ENCODE data around the gene APOBEC3F.

Gene APOBEC3F

DNA sequence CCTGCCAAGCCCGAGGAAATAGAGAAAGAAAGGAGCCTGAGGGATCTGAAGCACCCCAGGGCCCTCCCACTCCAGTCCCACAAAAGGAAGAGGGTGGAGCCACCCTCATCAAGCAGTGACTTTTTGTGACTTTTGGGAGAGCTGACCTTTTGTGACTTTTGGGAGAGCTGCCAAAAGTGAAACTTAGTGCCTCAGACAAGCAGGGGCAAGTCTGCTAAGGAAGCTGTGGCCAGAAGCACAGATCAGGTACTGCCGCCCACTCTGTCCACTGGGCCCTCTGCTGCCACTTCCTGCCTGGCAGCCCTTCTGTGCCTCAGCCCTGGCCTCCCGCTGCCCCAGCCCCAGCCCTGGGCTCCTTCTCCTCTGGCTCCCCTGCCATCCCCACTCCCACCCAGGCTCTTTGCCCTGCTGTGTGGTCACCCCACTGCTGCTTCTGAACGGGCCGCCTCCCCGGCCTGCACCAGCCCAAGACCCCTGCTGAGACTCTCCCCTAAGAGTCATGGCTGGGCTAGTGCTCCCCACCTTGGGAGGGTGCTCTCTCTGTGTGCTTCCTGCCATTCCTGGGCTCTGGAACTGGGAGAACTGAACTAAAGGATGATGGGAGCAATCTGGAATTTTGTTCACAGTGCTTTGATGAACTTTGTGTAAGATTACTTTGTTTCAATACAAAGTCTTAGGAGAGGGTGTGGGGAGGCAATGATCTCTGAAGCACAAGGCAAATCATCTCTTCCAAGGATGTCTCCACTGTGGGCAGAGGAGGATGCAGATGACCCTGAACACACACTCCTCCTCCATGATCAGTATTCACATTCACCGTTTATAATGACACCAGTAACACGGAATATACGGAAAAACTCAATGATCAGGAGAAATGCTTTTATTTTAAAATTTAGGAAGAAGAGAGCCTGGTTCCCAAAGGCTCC lies 56.7 kb downstream of the APOBEC3F start, which contains the start of gene APOBEC3H:
Gene APOBEC3H, plus strand, starts transcription at position 147 of the 923 bp plus-strand sequence. CDS start 3,035 bp downstream, outside the sequence.
- Histone ChIP-seq H3K27me3 (ENCODE audit: control insufficient read depth, insufficient read depth, low read length) (no peaks in the 10 kb centered on the region), H3K27ac (ENCODE audit: low read depth, low read length) (0 out of 2 replicates have a peak within 1 kb of the TSS, but pooled peaks have one; percentile 10), H3K9me3 (ENCODE audit: control insufficient read depth, insufficient read depth, low read depth, low read length) (no peaks in the 10 kb centered on the region), H3K9ac (ENCODE audit: low read length) (peak within 1 kb of the TSS; percentile 40), H3K4me1 (ENCODE audit: control insufficient read depth, insufficient read depth, low read length) (peaks cover 40% of the 10 kb centered on the region), H3K4me3 (ENCODE audit: low read depth, low read length) (no peak within 1 kb of the TSS), H3K36me3 (ENCODE audit: control insufficient read depth, insufficient read depth, low read length) (no peaks in the 10 kb centered on the region)

DNA sequence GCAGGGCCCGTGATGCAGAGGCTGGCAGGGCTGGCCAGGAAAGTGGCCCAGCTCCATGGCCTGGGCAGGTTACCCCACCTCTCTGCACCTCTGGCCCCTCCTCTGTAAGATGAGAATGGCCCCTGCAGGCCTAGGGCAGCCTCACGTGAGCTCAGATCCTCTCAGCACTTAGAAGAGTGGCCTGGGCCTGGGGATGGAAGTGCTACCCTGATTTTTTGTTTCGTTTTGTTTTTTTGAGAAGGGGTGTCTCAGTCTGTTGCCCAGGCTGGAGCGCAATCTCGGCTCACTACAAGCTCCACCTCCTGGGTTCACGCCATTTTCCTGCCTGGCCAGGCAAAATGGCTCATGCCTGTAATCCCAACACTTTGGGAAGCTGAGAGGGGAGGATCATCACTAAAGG lies 57.4 kb downstream of the APOBEC3F start:
- Histone ChIP-seq H3K27ac (ENCODE audit: low read depth, low read length) (0 out of 2 replicates have a peak overlapping the region, but pooled peaks have one; percentile 5), H3K9me3 (ENCODE audit: control insufficient read depth, insufficient read depth, low read depth, low read length) (no peaks in the 10 kb centered on the region), H3K4me1 (ENCODE audit: control insufficient read depth, insufficient read depth, low read length) (peaks cover 40% of the 10 kb centered on the region), H3K36me3 (ENCODE audit: control insufficient read depth, insufficient read depth, low read length) (no peaks in the 10 kb centered on the region), H3K4me3 (ENCODE audit: low read depth, low read length) (no peak overlapping the region), H3K9ac (ENCODE audit: low read length) (no peak overlapping the region), H3K27me3 (ENCODE audit: control insufficient read depth, insufficient read depth, low read length) (no peaks in the 10 kb centered on the region)

DNA sequence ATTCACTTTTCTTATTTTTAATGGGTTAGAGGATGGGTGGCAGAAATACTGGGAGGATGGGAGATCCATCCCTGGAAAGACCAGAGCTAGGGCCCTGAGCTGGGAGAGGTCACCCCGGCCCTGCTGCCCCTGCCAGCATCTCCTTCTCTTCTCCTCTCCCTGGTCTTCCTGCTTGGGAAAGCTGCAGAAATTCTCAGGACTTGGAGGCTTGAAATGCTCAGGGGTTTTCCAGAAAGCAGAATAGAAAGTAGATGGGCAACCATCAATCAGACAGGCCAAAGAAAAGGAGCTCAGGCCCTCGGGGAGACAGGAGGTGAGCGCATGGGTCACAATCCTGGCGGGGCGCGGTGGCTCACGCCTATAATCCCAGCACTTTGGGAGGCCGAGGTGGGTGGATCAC lies 57.9 kb downstream of the APOBEC3F start:
- no peaks in the 10 kb centered on the region for H3K9me3 ChIP-seq (ENCODE audit: control insufficient read depth, insufficient read depth, low read depth, low read length)
- no peak overlapping the region for H3K27ac ChIP-seq (ENCODE audit: low read depth, low read length)
- H3K9ac ChIP-seq (ENCODE audit: low read length): no peak overlapping the region
- H3K4me1 ChIP-seq (ENCODE audit: control insufficient read depth, insufficient read depth, low read length): peaks cover 40% of the 10 kb centered on the region
- no peaks in the 10 kb centered on the region for H3K27me3 ChIP-seq (ENCODE audit: control insufficient read depth, insufficient read depth, low read length)
- H3K4me3 ChIP-seq (ENCODE audit: low read depth, low read length): no peak overlapping the region
- H3K36me3 ChIP-seq (ENCODE audit: control insufficient read depth, insufficient read depth, low read length): no peaks in the 10 kb centered on the region

DNA sequence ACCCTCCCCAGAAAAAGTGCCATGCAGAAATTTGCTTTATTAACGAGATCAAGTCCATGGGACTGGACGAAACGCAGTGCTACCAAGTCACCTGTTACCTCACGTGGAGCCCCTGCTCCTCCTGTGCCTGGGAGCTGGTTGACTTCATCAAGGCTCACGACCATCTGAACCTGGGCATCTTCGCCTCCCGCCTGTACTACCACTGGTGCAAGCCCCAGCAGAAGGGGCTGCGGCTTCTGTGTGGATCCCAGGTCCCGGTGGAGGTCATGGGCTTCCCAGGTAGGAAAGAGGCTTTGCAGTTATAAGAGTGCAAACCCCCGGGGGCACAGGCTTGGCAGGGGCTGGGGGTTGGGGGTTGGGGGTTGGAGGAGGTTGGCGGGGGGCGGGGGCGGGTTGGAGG lies 60.6 kb downstream of the APOBEC3F start:
- Histone ChIP-seq H3K9ac (ENCODE audit: low read length) (no peak overlapping the region), H3K27ac (ENCODE audit: low read depth, low read length) (no peak overlapping the region), H3K4me3 (ENCODE audit: low read depth, low read length) (no peak overlapping the region), H3K36me3 (ENCODE audit: control insufficient read depth, insufficient read depth, low read length) (no peaks in the 10 kb centered on the region), H3K9me3 (ENCODE audit: control insufficient read depth, insufficient read depth, low read depth, low read length) (no peaks in the 10 kb centered on the region), H3K4me1 (ENCODE audit: control insufficient read depth, insufficient read depth, low read length) (peaks cover 35% of the 10 kb centered on the region), H3K27me3 (ENCODE audit: control insufficient read depth, insufficient read depth, low read length) (no peaks in the 10 kb centered on the region)

DNA sequence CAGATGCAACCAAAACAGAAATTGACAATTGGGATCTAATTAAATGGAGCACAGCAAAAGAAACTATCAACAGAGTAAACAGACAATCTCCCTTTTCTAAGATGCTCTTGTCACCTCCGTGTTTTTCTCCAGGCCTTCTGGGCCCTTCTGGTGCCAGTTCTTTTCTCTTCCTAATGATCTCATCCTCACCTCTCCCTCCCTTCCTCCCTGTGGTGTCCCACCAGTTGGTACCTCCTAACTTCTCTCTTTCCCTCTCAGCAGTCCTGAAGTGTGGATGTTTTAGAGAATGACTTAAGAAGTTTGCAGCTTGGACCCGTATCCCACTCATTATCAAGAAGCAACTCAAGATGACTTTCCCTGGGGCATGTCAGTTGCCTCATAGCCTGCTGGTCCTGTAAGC lies 62.8 kb downstream of the APOBEC3F start:
- H3K27ac ChIP-seq (ENCODE audit: low read depth, low read length): no peak overlapping the region
- H3K4me1 ChIP-seq (ENCODE audit: control insufficient read depth, insufficient read depth, low read length): peaks cover 16% of the 10 kb centered on the region
- H3K9me3 ChIP-seq (ENCODE audit: control insufficient read depth, insufficient read depth, low read depth, low read length): no peaks in the 10 kb centered on the region
- H3K9ac ChIP-seq (ENCODE audit: low read length): no peak overlapping the region
- no peaks in the 10 kb centered on the region for H3K27me3 ChIP-seq (ENCODE audit: control insufficient read depth, insufficient read depth, low read length)
- no peak overlapping the region for H3K4me3 ChIP-seq (ENCODE audit: low read depth, low read length)
- H3K36me3 ChIP-seq (ENCODE audit: control insufficient read depth, insufficient read depth, low read length): no peaks in the 10 kb centered on the region

All from HUES6 (cell line).